ENCODE data around the gene MUC2. TPM values are rescaled to one million over a fixed set of nuclear protein-coding genes. Genes with fewer than 3 reads are reported as not detected.

Gene MUC2
- not detected in 2 replicates for total RNA-seq

DNA sequence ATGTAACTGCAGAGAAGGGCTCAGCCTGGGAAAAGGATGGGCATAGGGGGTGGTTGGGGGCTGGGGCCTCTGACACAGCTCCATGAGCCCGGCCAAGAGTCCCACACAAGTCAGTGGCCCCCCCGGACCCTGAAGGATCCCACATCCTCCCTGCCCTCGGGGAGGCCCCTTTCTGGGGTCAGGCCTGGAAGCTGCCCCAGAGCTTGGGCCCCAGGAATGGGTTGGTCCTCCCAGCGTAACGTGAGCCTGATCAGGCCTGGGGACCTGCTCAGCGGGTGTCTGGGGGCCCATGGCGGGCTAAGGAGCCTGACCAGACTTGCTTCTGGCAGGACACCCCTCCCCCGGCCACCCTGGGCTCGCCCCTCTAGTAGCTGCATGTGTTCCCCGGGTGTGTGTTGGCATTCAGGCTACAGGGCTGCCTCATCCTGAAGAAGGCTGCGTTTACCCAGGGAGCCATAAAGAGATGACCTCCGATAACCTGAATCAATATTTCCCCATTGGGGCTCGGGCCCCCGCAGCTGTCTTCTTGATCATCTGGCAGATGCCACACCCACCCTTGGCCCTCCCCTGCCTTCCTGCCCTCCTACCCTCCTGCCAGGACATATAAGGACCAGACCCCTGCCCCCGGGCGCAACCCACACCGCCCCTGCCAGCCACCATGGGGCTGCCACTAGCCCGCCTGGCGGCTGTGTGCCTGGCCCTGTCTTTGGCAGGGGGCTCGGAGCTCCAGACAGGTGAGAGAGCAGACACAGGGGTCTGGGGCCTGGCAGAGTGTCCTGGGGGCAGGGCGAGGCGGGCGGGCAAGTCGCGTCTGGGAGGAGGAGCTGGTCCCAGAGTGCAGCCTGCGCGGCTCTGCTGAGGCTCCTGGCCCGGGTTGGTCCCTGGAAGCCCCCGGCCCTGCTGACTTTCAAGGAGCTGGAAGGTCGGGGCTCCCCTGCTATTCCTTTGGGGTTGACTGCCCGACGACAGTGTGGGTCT lies at the start of gene MUC2:
Gene MUC2, plus strand, starts transcription at position 631 of the 978 bp plus-strand sequence.

DNA sequence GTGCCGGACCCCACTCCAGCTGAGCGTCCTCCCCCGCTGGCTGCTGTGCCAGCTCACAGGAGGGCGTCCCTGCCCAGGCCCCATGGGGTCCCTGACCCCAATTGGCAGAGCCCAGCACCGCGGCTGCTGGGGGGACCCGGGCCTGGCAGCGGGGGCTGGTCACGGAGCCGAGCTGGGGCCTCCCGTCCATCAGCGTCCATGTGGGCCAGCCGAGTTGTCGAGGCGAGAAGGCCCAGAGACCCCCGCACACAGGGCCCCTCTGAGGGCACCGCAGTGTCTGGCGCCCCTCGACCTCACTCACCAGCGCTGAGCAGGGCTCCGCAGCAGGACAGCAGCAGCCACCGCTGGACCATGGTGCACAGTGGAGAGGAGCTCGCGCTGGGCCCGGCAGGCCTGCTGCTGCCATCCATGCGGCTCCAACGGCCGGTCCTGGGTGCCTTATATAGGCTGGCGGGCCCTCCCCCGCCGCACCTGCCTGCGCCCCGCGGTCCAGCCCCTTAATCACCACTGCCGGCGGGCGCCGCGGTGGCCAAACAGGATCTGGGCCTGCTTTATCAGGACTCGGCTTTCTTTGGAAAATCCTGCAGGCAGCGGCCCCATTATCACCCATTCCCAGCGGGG lies 38.3 kb upstream of the MUC2 start, which contains the start of gene MUC6:
Gene MUC6, minus strand, starts transcription at position 416 of the 621 bp plus-strand sequence. Its CDS starts 63 bp downstream, at position 353.

Other genes with a start within 250 kb of the MUC2 start
- 0.68 and 1.0 TPM in 2 replicates for gene CRACR2B, start 247.0 kb upstream of the MUC2 start, total RNA-seq
- 490 and 530 TPM in 2 replicates for gene CD151, start 241.9 kb upstream of the MUC2 start, total RNA-seq
- 124 and 148 TPM in 2 replicates for gene POLR2L, start 232.3 kb upstream of the MUC2 start, total RNA-seq
- 173 and 207 TPM in 2 replicates for gene TSPAN4, start 232.0 kb upstream of the MUC2 start, total RNA-seq
- 70.0 and 75.8 TPM in 2 replicates for gene CHID1, start 164.1 kb upstream of the MUC2 start, total RNA-seq
- 35.6 and 56.2 TPM in 2 replicates for gene AP2A2, start 149.0 kb upstream of the MUC2 start, total RNA-seq
- not detected in 2 replicates for gene MUC6, start 38.2 kb upstream of the MUC2 start, total RNA-seq
- gene MUC5AC, start 83.1 kb downstream of the MUC2 start, total RNA-seq: not detected in 2 replicates
- gene MUC5B, start 148.2 kb downstream of the MUC2 start, total RNA-seq: not detected in 2 replicates
- gene TOLLIP, start 234.8 kb downstream of the MUC2 start, total RNA-seq: 57.5 and 59.6 TPM in 2 replicates

Data from hair follicular keratinocyte (primary cell).